ENCODE data around the gene PRSS36. TPM values are rescaled to one million over a fixed set of nuclear protein-coding genes. Genes with fewer than 3 reads are reported as not detected.

PRSS36 gene
- total and polyA plus RNA-seq, 12 donors: 0.30 to 3.4 (median 1.3) TPM

DNA sequence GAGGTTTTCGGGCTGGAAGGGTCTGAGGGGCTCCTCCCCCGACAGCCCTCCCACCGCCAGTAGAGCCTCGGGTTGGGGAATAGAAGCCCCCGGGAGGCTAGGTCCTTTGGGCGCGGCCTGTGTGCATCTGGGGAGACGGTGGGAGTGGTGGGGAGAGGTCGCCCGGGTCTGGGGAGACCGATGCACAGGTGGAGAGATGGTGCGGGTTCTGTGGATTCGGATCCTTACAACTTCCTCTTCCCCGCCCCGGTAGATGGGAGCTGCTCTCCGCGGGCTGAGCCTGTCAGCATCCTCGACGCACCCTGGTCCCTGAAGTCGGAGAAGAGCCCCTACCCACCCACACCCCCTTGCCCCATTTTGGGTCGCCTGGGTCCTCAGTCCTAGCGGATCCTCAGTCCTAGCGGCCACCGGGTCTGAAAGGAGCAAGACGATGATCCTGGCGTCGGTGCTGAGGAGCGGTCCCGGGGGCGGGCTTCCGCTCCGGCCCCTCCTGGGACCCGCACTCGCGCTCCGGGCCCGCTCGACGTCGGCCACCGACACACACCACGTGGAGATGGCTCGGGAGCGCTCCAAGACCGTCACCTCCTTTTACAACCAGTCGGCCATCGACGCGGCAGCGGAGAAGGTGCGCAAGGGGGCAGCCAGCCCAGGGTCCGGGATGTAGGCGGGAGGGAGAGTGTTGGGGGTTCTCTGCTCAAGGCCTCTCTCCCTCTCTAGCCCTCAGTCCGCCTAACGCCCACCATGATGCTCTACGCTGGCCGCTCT, 40.9 kb downstream of the PRSS36 start:
- DNase-seq: no peak
- H3K4me1 ChIP-seq: peaks cover 19 to 54% (median 36%) of the 10 kb centered on the region in 9 donors
- H3K9me3 ChIP-seq: no peaks in the 10 kb centered on the region
- TF ChIP-seq, protein P1, sequence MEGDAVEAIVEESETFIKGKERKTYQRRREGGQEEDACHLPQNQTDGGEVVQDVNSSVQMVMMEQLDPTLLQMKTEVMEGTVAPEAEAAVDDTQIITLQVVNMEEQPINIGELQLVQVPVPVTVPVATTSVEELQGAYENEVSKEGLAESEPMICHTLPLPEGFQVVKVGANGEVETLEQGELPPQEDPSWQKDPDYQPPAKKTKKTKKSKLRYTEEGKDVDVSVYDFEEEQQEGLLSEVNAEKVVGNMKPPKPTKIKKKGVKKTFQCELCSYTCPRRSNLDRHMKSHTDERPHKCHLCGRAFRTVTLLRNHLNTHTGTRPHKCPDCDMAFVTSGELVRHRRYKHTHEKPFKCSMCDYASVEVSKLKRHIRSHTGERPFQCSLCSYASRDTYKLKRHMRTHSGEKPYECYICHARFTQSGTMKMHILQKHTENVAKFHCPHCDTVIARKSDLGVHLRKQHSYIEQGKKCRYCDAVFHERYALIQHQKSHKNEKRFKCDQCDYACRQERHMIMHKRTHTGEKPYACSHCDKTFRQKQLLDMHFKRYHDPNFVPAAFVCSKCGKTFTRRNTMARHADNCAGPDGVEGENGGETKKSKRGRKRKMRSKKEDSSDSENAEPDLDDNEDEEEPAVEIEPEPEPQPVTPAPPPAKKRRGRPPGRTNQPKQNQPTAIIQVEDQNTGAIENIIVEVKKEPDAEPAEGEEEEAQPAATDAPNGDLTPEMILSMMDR (IDR thresholded peaks at IDR 0.05): no peak
- peak overlapping the region; percentile 85 to 99 (median 96) for H3K27ac ChIP-seq
- 36 to 38% methylated on average over 53 to 57 of the region's 57 CpGs for WGBS, 2 donors
- peak overlapping the region; percentile 81 to 100 (median 98) for H3K4me3 ChIP-seq
- intact Hi-C loops (cut with DNase I): loop anchor here in 5 of 10 donors (2.0 to 5.0 kb wide), 3 partner anchors 33 to 37 kb away; partner anchors contain the start of genes ZNF646 (in 1 of the 5) and ZNF668 (in 1 of the 5)
- no peaks in the 10 kb centered on the region for H3K27me3 ChIP-seq
- ATAC-seq: peak in 1 of 8 donors; percentile 1
- H3K36me3 ChIP-seq: peaks cover 0 to 42% (median 30%) of the 10 kb centered on the region in 9 donors

DNA sequence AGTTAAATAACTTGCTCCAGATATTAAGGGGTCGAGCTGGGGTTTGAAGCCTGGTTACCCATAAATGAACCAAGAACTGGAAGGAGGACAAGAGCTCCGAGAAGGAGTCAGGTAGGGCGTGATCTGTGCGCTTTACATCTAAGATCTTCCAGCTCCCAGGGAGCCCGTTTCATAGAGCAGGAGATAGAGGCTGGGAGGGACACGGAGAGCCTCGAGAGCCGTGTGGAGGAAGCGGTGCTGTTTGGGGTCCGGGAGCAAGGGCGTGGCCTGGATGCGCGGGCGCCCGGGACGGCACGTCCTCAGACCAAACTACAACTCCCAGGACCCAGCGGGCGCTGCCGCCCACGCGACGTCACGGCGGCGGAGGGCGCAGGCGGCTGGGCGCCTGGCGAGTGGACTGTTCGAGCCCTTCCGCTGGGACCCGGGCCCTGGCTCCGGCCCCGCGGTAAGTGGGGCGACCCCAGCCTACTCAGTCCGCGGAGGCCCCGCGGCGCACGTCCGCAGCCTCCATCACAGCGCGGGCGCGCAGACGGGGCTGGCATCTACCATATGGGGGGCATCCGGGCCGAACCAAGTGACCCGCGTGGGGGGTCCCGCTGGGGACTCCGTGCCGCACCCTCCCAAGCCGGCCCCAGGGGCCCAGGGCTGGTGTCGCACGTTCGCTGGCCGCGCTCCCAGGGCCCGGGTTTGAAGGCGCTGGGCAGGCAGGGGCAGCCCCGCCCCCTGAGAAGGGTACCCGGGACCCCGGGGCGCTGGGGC, 41.7 kb downstream of the PRSS36 start, which contains the start of gene BCKDK:
TSS of gene BCKDK (plus strand) at position 352 of the 759 bp plus-strand sequence. CDS start 838 bp downstream, outside the sequence.
- intact Hi-C loops (cut with DNase I): loop anchor here in 5 of 10 donors (2.0 to 5.0 kb wide), 3 partner anchors 34 to 36 kb away; partner anchors contain the start of genes ZNF646 (in 1 of the 5) and ZNF668 (in 1 of the 5)
- H3K4me3 ChIP-seq: peak within 1 kb of the TSS; percentile 81 to 100 (median 98)
- no peaks in the 10 kb centered on the region for H3K27me3 ChIP-seq
- WGBS, 2 donors: 3% methylated on average over 60 to 68 of the region's 68 CpGs
- H3K27ac ChIP-seq: peak within 1 kb of the TSS; percentile 85 to 99 (median 96)
- H3K4me1 ChIP-seq: peaks cover 15 to 47% (median 29%) of the 10 kb centered on the region in 9 donors
- TF ChIP-seq, protein P1 (IDR thresholded peaks at IDR 0.05): no peak
- H3K9me3 ChIP-seq: no peaks in the 10 kb centered on the region
- H3K36me3 ChIP-seq: peaks cover 0 to 41% (median 30%) of the 10 kb centered on the region in 9 donors
- DNase-seq (peak; percentile 70 to 85), ATAC-seq (peak; percentile 72 to 91 (median 82))

DNA sequence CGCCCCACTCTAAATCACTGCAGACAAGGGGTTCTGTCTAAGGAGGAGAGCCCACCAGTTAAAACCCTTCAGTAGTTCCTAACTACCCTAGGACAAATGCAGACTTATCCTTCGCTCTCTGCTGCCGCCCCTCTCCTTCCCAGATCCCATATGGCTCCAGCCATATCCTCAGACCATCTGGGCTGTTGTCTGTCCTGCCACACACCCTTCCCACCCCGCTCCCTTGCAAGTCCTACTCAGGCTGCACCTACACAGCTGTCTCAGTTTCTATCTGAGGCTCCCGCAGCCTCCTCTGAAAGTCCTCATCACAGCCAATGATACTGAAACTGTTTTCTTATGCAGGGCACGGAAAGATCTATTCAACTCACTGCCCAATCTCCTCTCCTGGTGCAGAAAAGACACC, 42.4 kb downstream of the PRSS36 start:
- TF ChIP-seq, protein P1 (IDR thresholded peaks at IDR 0.05): no peak
- Histone ChIP-seq H3K36me3 (peaks cover 0 to 34% (median 25%) of the 10 kb centered on the region in 9 donors), H3K27me3 (no peaks in the 10 kb centered on the region), H3K9me3 (no peaks in the 10 kb centered on the region), H3K27ac (peak overlapping the region in 7 of 10 donors; percentile 87 to 99 (median 97)), H3K4me3 (peak overlapping the region in 2 of 10 donors; percentile 98 to 99), H3K4me1 (peaks cover 8 to 39% (median 22%) of the 10 kb centered on the region in 9 donors)
- 96 to 98% methylated on average over 6 of the region's 6 CpGs for WGBS, 2 donors
- no peak for ATAC-seq
- no peak for DNase-seq
- intact Hi-C loops (cut with DNase I): loop anchor here in 4 of 10 donors (5.0 kb wide), 2 partner anchors 35 kb away; partner anchors contain the start of genes ZNF646 (in 1 of the 4) and ZNF668 (in 1 of the 4)

Measured in heart right ventricle (tissue), 16 donors.